BLaER1 treated with 17β-estradiol and CSF1 and Interleukin-3, amounts not matched to agents 10 nM and 100 nM (cell line): ENCODE measurements around the gene KAZN.

Experiments
- H3K27ac ChIP-seq, 11 experiments: shearing (Covaris generic); formaldehyde crosslinking; 2 replicates each; pipeline ENCODE4 v1.8.1; 2022
- H3K27me3 ChIP-seq, 11 experiments: shearing (Covaris generic); formaldehyde crosslinking; 2 replicates each; pipeline ENCODE4 v1.8.1; 2022
- H3K36me3 ChIP-seq, 11 experiments: shearing (Covaris generic); formaldehyde crosslinking; 2 replicates each; pipeline ENCODE4 v1.8.1; 2022
- H3K4me1 ChIP-seq, 10 experiments: shearing (Covaris generic); formaldehyde crosslinking; 2 replicates each; pipeline ENCODE4 v1.8.1; 2022
- H3K4me2 ChIP-seq, 11 experiments: shearing (Covaris generic); formaldehyde crosslinking; 2 replicates each; pipeline ENCODE4 v1.8.1; 2022
- H3K4me3 ChIP-seq, 10 experiments: shearing (Covaris generic); formaldehyde crosslinking; 2 replicates each; pipeline ENCODE4 v1.8.1; 2022
- H3K9ac ChIP-seq, 11 experiments: shearing (Covaris generic); formaldehyde crosslinking; 2 replicates each; pipeline ENCODE4 v1.8.1; 2022
- H3K9me3 ChIP-seq, 11 experiments: shearing (Covaris generic); formaldehyde crosslinking; replicated peaks in 1 of 11; 2 replicates each; pipeline ENCODE4 v1.8.1; 2022
- H4K20me1 ChIP-seq, 11 experiments: shearing (Covaris generic); formaldehyde crosslinking; 2 replicates each; pipeline ENCODE4 v1.8.1; 2022
- Cebpa-rat ChIP-seq, 11 experiments: shearing (Covaris generic); IDR thresholded peaks; 2 replicates each; pipeline ENCODE4 v1.8.1; 2022

Gene KAZN

GRCh38 chr1:14745001-14745720 is 146.7 kb downstream of the KAZN start:
- TF ChIP-seq Cebpa-rat (IDR thresholded peaks at IDR 0.05) = no peak

GRCh38 chr1:14745789-14746188 is 147.3 kb downstream of the KAZN start:
- Histone ChIP-seq H3K27ac (no peak overlapping the region), H3K4me1 (peaks cover 15 to 35% (median 30%) of the 10 kb centered on the region in 10 experiments), H4K20me1 (no peaks in the 10 kb centered on the region), H3K36me3 (no peaks in the 10 kb centered on the region), H3K4me3 (no peak overlapping the region), H3K9ac (no peak overlapping the region), H3K27me3 (peaks cover 0 to 1% (median 0%) of the 10 kb centered on the region in 11 experiments; a peak in 1 of 22 replicates), H3K9me3 (no peaks in the 10 kb centered on the region), H3K4me2 (no peak overlapping the region)
- TF ChIP-seq Cebpa-rat (IDR thresholded peaks at IDR 0.05) = no peak

More at GRCh38 chr1:14745001-14745720, 146.7 kb downstream of the KAZN start:
- H3K9ac ChIP-seq = no peak overlapping the region
- H3K9me3 ChIP-seq = no peaks in the 10 kb centered on the region
- H3K4me2 ChIP-seq = no peak overlapping the region
- H3K4me1 ChIP-seq = peaks cover 16 to 41% (median 37%) of the 10 kb centered on the region in 10 experiments
- H3K27ac ChIP-seq = no peak overlapping the region
- no peaks in the 10 kb centered on the region for H3K36me3 ChIP-seq
- H3K4me3 ChIP-seq = no peak overlapping the region
- H4K20me1 ChIP-seq = no peaks in the 10 kb centered on the region
- H3K27me3 ChIP-seq = peaks cover 0 to 8% (median 0%) of the 10 kb centered on the region in 11 experiments; a peak in 4 of 22 replicates

- H3K36me3 ChIP-seq = no peaks in the 10 kb centered on the region
- H3K4me1 ChIP-seq = peaks cover 11 to 29% (median 24%) of the 10 kb centered on the region in 10 experiments
- no peak overlapping the region for H3K27ac ChIP-seq
- TF ChIP-seq Cebpa-rat (IDR thresholded peaks at IDR 0.05) = no peak
- no peak overlapping the region for H3K9ac ChIP-seq
- H3K27me3 ChIP-seq = no peaks in the 10 kb centered on the region
- H3K9me3 ChIP-seq = no peaks in the 10 kb centered on the region
- H3K4me2 ChIP-seq = no peak overlapping the region
- H4K20me1 ChIP-seq = no peaks in the 10 kb centered on the region
- H3K4me3 ChIP-seq = no peak overlapping the region
Observed at GRCh38 chr1:14746393-14746792, 147.9 kb downstream of the KAZN start.

- Histone ChIP-seq H3K4me1 (peaks cover 0 to 13% (median 10%) of the 10 kb centered on the region in 10 experiments; a peak in 14 of 20 replicates), H3K4me3 (no peak overlapping the region), H3K9ac (no peak overlapping the region), H3K9me3 (peaks cover 0 to 8% (median 0%) of the 10 kb centered on the region in 11 experiments; a peak in 1 of 22 replicates), H3K36me3 (no peaks in the 10 kb centered on the region), H3K27me3 (no peaks in the 10 kb centered on the region), H3K4me2 (no peak overlapping the region), H4K20me1 (no peaks in the 10 kb centered on the region), H3K27ac (no peak overlapping the region)
- no peak for TF ChIP-seq Cebpa-rat (IDR thresholded peaks at IDR 0.05)
Observed at GRCh38 chr1:14748151-14748550, 149.7 kb downstream of the KAZN start.

- no peak for TF ChIP-seq Cebpa-rat (IDR thresholded peaks at IDR 0.05)
- no peaks in the 10 kb centered on the region for H4K20me1 ChIP-seq
- no peaks in the 10 kb centered on the region for H3K27me3 ChIP-seq
- peaks cover 0 to 13% (median 10%) of the 10 kb centered on the region in 10 experiments; a peak in 14 of 20 replicates for H3K4me1 ChIP-seq
- no peak overlapping the region for H3K27ac ChIP-seq
- H3K9me3 ChIP-seq = peaks cover 0 to 8% (median 0%) of the 10 kb centered on the region in 11 experiments; a peak in 2 of 22 replicates
- H3K4me3 ChIP-seq = no peak overlapping the region
- no peaks in the 10 kb centered on the region for H3K36me3 ChIP-seq
- H3K4me2 ChIP-seq = peak overlapping the region in 7 of 11 experiments; percentile 40 to 71 (median 51); a peak in 14 of 22 replicates
- no peak overlapping the region for H3K9ac ChIP-seq
Observed at GRCh38 chr1:14748977-14749376, 150.5 kb downstream of the KAZN start.

- no peak for TF ChIP-seq Cebpa-rat (IDR thresholded peaks at IDR 0.05)
- H3K4me1 ChIP-seq = peaks cover 2 to 15% (median 11%) of the 10 kb centered on the region in 10 experiments; a peak in 17 of 20 replicates
- H3K4me3 ChIP-seq = no peak overlapping the region
- H3K27me3 ChIP-seq = no peaks in the 10 kb centered on the region
- H3K36me3 ChIP-seq = no peaks in the 10 kb centered on the region
- no peak overlapping the region for H3K27ac ChIP-seq
- no peak overlapping the region for H3K4me2 ChIP-seq
- H3K9ac ChIP-seq = no peak overlapping the region
- H4K20me1 ChIP-seq = no peaks in the 10 kb centered on the region
- H3K9me3 ChIP-seq = peaks cover 0 to 8% (median 0%) of the 10 kb centered on the region in 11 experiments; a peak in 2 of 22 replicates
Observed at GRCh38 chr1:14750490-14750889, 152.0 kb downstream of the KAZN start.

GRCh38 chr1:14755518-14756252 is 157.2 kb downstream of the KAZN start:
- peak overlapping the region in 3 of 11 experiments; percentile 6 to 61 (median 34); a peak in 3 of 22 replicates for H3K27ac ChIP-seq
- peak overlapping the region; percentile 16 to 68 (median 43); a peak in 18 of 22 replicates for H3K4me2 ChIP-seq
- no peaks in the 10 kb centered on the region for H4K20me1 ChIP-seq
- TF ChIP-seq Cebpa-rat (IDR thresholded peaks at IDR 0.05) = no peak
- H3K27me3 ChIP-seq = peaks cover 0 to 12% (median 6%) of the 10 kb centered on the region in 11 experiments; a peak in 6 of 22 replicates
- no peak overlapping the region for H3K4me3 ChIP-seq
- peaks cover 0 to 8% (median 0%) of the 10 kb centered on the region in 11 experiments; a peak in 2 of 22 replicates for H3K9me3 ChIP-seq
- H3K4me1 ChIP-seq = peaks cover 5 to 35% (median 25%) of the 10 kb centered on the region in 10 experiments; a peak in 17 of 20 replicates
- no peak overlapping the region for H3K9ac ChIP-seq
- H3K36me3 ChIP-seq = no peaks in the 10 kb centered on the region

GRCh38 chr1:14756589-14757285 is 158.3 kb downstream of the KAZN start:
- Histone ChIP-seq H4K20me1 (no peaks in the 10 kb centered on the region), H3K36me3 (no peaks in the 10 kb centered on the region), H3K27ac (peak overlapping the region in 3 of 11 experiments; percentile 6 to 61 (median 34); a peak in 3 of 22 replicates), H3K9ac (no peak overlapping the region), H3K9me3 (peaks cover 0 to 8% (median 0%) of the 10 kb centered on the region in 11 experiments; a peak in 2 of 22 replicates), H3K4me3 (no peak overlapping the region), H3K4me2 (peak overlapping the region in 9 of 11 experiments; percentile 16 to 68 (median 46); a peak in 18 of 22 replicates), H3K4me1 (peaks cover 5 to 45% (median 35%) of the 10 kb centered on the region in 10 experiments; a peak in 18 of 20 replicates), H3K27me3 (peaks cover 0 to 12% (median 6%) of the 10 kb centered on the region in 11 experiments; a peak in 6 of 22 replicates)
- TF ChIP-seq Cebpa-rat (IDR thresholded peaks at IDR 0.05) = 0 out of 22 replicates have a peak, but pooled peaks of 1 of the 11 experiments have one; percentile 20
